Thymus (tissue), 11 donors: ENCODE results near the gene UBAP2L. TPM values are rescaled to one million over a fixed set of nuclear protein-coding genes. Genes with fewer than 3 reads are reported as not detected.
"Not testable (repeated sequence)": the region's sequence is repeated elsewhere in the genome, so short reads cannot be mapped to it uniquely, and the experiment has no call there.

ENCODE experiments used
- DNase-seq, 9 donors: peaks; one replicate each; pipeline ENCODE4 v3.0.0-alpha.2; 2013; ENCODE audit warnings: low spot score in 9 of 9, low read depth in 6 of 9, missing footprints in 1 of 9
- H3K27ac ChIP-seq, 2 donors: one replicate each; pipeline ENCODE4 v1.5.1; 2013; ENCODE audit warnings: control low read depth in 1 of 2, low read depth in 1 of 2, low read length in 1 of 2, mild to moderate bottlenecking in 1 of 2, moderate library complexity in 1 of 2
- H3K27me3 ChIP-seq, 2 donors: one replicate each; pipeline ENCODE4 v1.5.1; 2013; ENCODE audit warnings: low read length in 1 of 2; ENCODE audit not compliant: control insufficient read depth in 2 of 2, insufficient read depth in 1 of 2
- H3K36me3 ChIP-seq, 2 donors: one replicate each; pipeline ENCODE4 v1.5.1; 2013; ENCODE audit warnings: low read length in 1 of 2, mild to moderate bottlenecking in 1 of 2, moderate library complexity in 1 of 2; ENCODE audit not compliant: control insufficient read depth in 2 of 2, insufficient read depth in 2 of 2
- H3K4me1 ChIP-seq, 2 donors: one replicate each; pipeline ENCODE4 v1.5.1; 2013; ENCODE audit warnings: low read length in 2 of 2; ENCODE audit not compliant: control insufficient read depth in 2 of 2, insufficient read depth in 2 of 2
- H3K4me3 ChIP-seq, 2 donors: one replicate each; pipeline ENCODE4 v1.5.1; 2013; ENCODE audit warnings: low read length in 2 of 2, control low read depth in 1 of 2, mild to moderate bottlenecking in 1 of 2
- H3K9me3 ChIP-seq, 2 donors: one replicate each; pipeline ENCODE4 v1.5.1; 2013; ENCODE audit warnings: low read length in 1 of 2, mild to moderate bottlenecking in 1 of 2; ENCODE audit not compliant: control insufficient read depth in 2 of 2, insufficient read depth in 1 of 2
- WGBS: extraction: QIAGEN DNeasy Blood & Tissue Kit; methylation state at CpG from one replicate; pipeline ENCODE4 v1.1.7; 2013; 5-methylcytosine and 5-hydroxymethylcytosine counted together
- polyA plus RNA-seq: library from polyadenylated mRNA; stranded (reverse); fragments of 200-250 nt; gene quantifications from one replicate; pipeline ENCODE4 v1.2.3, GENCODE V29; 2013
- total RNA-seq: library from RNA; stranded (reverse); fragments of 120-200 nt; gene quantifications from one replicate; pipeline ENCODE4 v1.2.4, GENCODE V29; 2013
- donor health status: healthy.

Gene UBAP2L
- total and polyA plus RNA-seq, 2 donors = 30.5 to 50.1 TPM

GRCh38 chr1:154231112-154231511, 10.4 kb downstream of the UBAP2L start:
- not testable (repeated sequence) for H3K27me3 ChIP-seq, H3K4me3 ChIP-seq, DNase-seq, H3K9me3 ChIP-seq, H3K27ac ChIP-seq, H3K4me1 ChIP-seq
- 100% methylated on average over 3 of the region's 3 CpGs for WGBS
- H3K36me3 ChIP-seq = peaks cover 48 to 89% of the 10 kb centered on the region in 2 donors

DNA sequence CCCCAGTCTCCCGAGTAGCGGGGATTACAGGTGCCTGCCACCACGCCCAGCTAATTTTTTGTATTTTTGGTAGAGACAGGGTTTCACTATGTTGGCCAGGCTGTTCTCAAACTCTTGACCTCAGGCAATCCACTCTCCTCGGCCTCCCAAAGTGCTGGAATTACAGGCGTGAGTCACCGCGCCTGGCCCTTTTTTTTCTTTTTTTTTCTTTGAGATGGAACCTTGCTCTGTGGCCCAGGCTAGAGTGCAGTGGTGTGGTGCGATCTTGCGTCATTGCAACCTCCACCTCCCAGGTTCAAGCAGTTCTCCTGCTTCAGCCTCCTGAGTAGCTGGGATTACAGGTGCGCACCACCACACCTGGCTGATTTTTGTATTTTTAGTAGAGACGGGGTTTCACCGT, 12.4 kb downstream of the UBAP2L start:
- not testable (repeated sequence) for H3K27ac ChIP-seq, H3K27me3 ChIP-seq, H3K4me3 ChIP-seq, H3K9me3 ChIP-seq, H3K4me1 ChIP-seq, DNase-seq
- 97% methylated on average over 12 of the region's 12 CpGs for WGBS
- peaks cover 48 to 91% of the 10 kb centered on the region in 2 donors for H3K36me3 ChIP-seq

DNA sequence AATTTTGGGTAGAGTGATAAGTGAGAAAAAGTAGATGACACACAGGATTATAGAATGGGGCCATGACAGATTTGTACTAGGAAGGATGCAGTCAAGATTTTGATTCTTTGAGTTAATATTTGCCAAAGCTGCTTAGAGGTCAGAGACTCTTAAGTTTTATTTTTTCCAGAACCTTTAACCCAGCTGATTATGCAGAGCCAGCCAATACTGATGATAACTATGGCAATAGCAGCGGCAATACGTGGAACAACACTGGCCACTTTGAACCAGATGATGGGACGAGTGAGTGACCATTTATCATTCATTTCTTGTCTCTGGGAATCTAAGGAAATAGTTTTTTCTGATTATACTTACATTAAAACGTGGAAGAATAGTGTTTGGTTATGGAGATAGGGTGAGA, 16.1 kb downstream of the UBAP2L start:
- WGBS = 97% methylated on average over 4 of the region's 4 CpGs
- Histone ChIP-seq H3K36me3 (peaks cover 34 to 88% of the 10 kb centered on the region in 2 donors), H3K9me3 (no peaks in the 10 kb centered on the region), H3K4me3 (no peak overlapping the region), H3K4me1 (no peaks in the 10 kb centered on the region), H3K27me3 (no peaks in the 10 kb centered on the region), H3K27ac (no peak overlapping the region)
- DNase-seq = no peak

DNA sequence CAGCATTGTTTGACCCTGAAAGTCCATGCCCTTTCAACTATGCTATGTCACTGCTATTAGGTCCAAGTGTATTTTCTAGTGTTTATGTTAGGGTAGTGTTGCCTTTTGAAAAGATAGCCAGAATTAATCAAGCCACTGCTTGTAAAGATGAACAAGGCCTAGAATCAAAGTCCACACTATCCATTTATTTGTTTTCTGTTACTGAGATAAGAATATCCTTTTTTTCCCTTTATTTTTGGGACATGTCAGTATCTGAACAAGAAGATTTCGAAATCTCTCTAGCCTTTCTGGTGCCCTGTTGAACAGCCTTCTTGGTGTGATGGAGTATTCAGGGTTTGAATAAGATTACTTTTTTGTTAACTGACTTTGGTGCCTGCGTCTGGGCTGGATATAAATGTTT, 16.7 kb downstream of the UBAP2L start:
- H3K4me3 ChIP-seq = no peak overlapping the region
- no peaks in the 10 kb centered on the region for H3K9me3 ChIP-seq
- no peak overlapping the region for H3K27ac ChIP-seq
- no peaks in the 10 kb centered on the region for H3K4me1 ChIP-seq
- 98% methylated on average over 2 of the region's 2 CpGs for WGBS
- peaks cover 36 to 88% of the 10 kb centered on the region in 2 donors for H3K36me3 ChIP-seq
- DNase-seq = no peak
- no peaks in the 10 kb centered on the region for H3K27me3 ChIP-seq

DNA sequence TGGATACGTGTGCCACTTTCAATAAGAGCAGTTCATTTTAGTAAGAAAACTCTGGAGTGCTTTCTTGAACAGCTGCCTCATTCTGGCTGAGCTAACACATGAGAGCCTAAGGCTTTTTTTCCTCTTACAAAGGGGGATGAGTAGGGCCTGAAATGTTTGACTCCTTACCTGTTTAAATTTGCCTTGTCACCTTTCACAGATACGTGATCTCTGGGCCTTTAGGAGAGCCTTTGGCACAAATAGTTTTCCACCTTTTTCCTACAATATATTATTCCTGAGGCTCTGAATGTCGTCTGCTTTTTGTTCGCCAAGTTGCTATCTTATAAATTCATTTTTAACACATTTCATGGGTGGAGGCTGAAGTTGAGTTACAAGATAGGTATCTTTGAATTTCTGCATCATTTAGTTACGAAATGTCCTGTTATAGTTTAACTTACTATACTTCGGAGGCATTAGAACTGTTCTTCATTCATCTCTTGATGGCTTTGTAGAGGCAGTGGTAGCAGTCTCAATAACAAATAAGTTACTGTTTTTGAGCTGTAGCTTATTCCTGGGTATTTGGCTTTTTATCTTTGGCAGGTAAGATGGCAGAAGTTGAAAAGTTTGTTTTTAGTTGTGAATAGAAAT, 17.2 kb downstream of the UBAP2L start:
- H3K27ac ChIP-seq = no peak overlapping the region
- no peak for DNase-seq
- H3K4me3 ChIP-seq = no peak overlapping the region
- no peaks in the 10 kb centered on the region for H3K27me3 ChIP-seq
- WGBS = 98% methylated on average over 6 of the region's 6 CpGs
- peaks cover 38 to 89% of the 10 kb centered on the region in 2 donors for H3K36me3 ChIP-seq
- no peaks in the 10 kb centered on the region for H3K4me1 ChIP-seq
- no peaks in the 10 kb centered on the region for H3K9me3 ChIP-seq

DNA sequence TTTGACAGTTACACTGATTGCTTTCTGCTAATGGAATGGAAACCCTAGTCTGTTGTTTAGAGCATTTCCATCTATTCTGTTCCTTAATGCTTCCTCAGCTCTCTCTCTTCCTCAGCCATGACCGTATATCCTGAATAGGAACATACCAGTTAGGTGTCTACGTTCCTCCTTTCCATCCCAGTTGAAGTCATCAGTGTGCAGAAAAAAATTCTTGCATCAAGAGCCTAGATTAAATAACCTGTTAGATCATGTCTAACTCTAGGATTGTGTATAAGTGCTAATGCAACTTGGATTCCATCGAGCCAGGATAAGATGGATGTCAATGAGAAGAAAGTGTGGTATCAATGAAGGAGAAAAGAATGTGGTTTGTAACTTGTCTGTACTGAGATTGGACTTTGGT, 18.7 kb downstream of the UBAP2L start:
- peaks cover 46 to 94% of the 10 kb centered on the region in 2 donors for H3K36me3 ChIP-seq
- H3K4me3 ChIP-seq = no peak overlapping the region
- H3K9me3 ChIP-seq = no peaks in the 10 kb centered on the region
- no peak overlapping the region for H3K27ac ChIP-seq
- WGBS = 93% methylated on average over 3 of the region's 3 CpGs
- H3K27me3 ChIP-seq = no peaks in the 10 kb centered on the region
- no peaks in the 10 kb centered on the region for H3K4me1 ChIP-seq
- no peak for DNase-seq

DNA sequence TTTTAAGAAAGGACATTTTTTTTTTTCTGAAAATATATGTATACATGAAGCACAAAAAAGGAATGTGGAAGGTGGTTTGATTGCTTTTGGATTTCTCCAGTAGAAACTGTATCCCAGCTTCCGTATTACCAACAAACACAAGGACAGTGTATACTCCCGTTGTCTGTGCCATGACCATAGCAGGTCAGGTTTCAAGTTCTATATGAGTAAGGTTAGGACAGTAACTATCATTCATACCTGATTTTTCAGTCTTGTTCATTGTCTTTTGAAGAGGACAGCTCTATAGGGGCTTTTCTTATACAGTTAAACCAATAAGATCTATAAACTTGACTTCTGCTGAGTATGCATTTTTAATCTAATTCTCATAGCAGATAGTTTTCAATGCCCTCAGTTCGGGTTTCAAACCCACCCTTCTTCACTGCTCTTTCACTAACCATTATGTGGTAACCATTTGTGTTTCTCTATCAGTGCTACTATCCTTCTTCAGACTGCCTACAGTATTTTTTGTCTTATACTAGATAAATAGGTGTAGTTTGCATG, 19.6 kb downstream of the UBAP2L start:
- Histone ChIP-seq H3K27ac (no peak overlapping the region), H3K27me3 (no peaks in the 10 kb centered on the region)
- 91% methylated on average over 3 of the region's 3 CpGs for WGBS

DNA sequence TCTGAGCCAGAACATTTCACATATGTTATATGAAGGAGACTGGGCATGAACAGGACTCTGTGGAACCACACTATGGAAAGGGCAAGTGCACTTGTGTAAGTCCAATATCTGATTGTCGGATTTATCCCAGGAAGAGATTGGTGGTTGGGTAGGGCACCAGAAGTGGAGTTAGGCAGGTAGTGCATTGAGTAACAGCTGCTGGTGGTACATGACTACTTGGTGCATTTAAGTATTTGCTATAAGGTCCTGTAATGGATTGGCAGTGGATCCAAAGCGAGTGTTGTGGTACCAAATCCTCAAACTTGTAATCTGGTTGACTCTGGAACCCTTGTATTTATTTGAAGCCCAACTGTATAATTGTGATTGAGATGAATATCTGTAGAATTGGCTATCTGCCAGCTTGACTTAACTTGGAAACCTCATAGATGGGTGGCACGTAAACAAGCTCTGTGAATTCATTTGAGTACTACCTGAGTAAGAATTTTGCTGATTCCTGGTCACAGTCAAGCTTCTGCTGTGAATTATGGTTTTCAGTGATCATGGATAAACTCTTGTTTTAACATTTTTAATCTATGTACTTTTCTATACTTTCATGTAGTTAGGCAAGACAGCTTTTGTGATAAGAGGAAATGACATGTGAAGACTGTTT, 21.1 kb downstream of the UBAP2L start:
- Histone ChIP-seq H3K4me1 (no peaks in the 10 kb centered on the region), H3K27ac (no peak overlapping the region), H3K36me3 (peaks cover 48 to 94% of the 10 kb centered on the region in 2 donors), H3K27me3 (no peaks in the 10 kb centered on the region), H3K9me3 (no peaks in the 10 kb centered on the region), H3K4me3 (no peak overlapping the region)
- no peak for DNase-seq
- 96% methylated on average over 3 of the region's 3 CpGs for WGBS

More for the DNA sequence above, 19.6 kb downstream of the UBAP2L start:
- H3K9me3 ChIP-seq = no peaks in the 10 kb centered on the region
- no peaks in the 10 kb centered on the region for H3K4me1 ChIP-seq
- DNase-seq = no peak
- peaks cover 46 to 94% of the 10 kb centered on the region in 2 donors for H3K36me3 ChIP-seq
- H3K4me3 ChIP-seq = no peak overlapping the region

- Histone ChIP-seq H3K27ac (no peak overlapping the region), H3K36me3 (peaks cover 92 to 96% of the 10 kb centered on the region in 2 donors), H3K4me1 (no peaks in the 10 kb centered on the region), H3K27me3 (no peaks in the 10 kb centered on the region), H3K4me3 (no peak overlapping the region), H3K9me3 (no peaks in the 10 kb centered on the region)
- WGBS = 98% methylated on average over 7 of the region's 7 CpGs
- DNase-seq = no peak
Measured at GRCh38 chr1:154253671-154254070, 32.9 kb downstream of the UBAP2L start.
